Nephron progenitor cell (in vitro differentiated cells): ENCODE data around the gene TMEM40.

Experiments
- DNase-seq: peaks from one replicate; pipeline ENCODE4 v3.0.0; 2021
- H3K27ac Mint-ChIP-seq: 2 replicates; pipeline ENCODE4 v1.8.0; 2021; ENCODE audit warnings: mild to moderate bottlenecking, moderate library complexity, mixed read lengths
- H3K27me3 Mint-ChIP-seq: 2 replicates; pipeline ENCODE4 v1.8.0; 2021; ENCODE audit warnings: mild to moderate bottlenecking, low read depth, mixed read lengths; ENCODE audit not compliant: poor library complexity
- H3K36me3 Mint-ChIP-seq: 2 replicates; pipeline ENCODE4 v1.8.0; 2021; ENCODE audit warnings: low read depth, mixed read lengths
- H3K4me1 Mint-ChIP-seq: 2 replicates; pipeline ENCODE4 v1.8.0; 2021; ENCODE audit warnings: mixed read lengths
- H3K4me3 Mint-ChIP-seq: 2 replicates; pipeline ENCODE4 v1.8.0; 2021; ENCODE audit warnings: mild to moderate bottlenecking, moderate library complexity, mixed read lengths
- H3K9me3 Mint-ChIP-seq: 2 replicates; pipeline ENCODE4 v1.8.0; 2021; ENCODE audit warnings: mild to moderate bottlenecking, moderate library complexity, mixed read lengths
- TF ChIP-seq, protein P1 (sequence below): fragments of 200-600 bp; sonication (generic); IDR thresholded peaks from 2 replicates; pipeline ENCODE4 v1.5.0; 2021; ENCODE audit warnings: antibody characterized with exemption

Gene TMEM40

GRCh38 chr3:12756175-12756574, 2.9 kb downstream of the TMEM40 start:
- no peak overlapping the region for H3K27ac Mint-ChIP-seq
- TF ChIP-seq, protein P1, sequence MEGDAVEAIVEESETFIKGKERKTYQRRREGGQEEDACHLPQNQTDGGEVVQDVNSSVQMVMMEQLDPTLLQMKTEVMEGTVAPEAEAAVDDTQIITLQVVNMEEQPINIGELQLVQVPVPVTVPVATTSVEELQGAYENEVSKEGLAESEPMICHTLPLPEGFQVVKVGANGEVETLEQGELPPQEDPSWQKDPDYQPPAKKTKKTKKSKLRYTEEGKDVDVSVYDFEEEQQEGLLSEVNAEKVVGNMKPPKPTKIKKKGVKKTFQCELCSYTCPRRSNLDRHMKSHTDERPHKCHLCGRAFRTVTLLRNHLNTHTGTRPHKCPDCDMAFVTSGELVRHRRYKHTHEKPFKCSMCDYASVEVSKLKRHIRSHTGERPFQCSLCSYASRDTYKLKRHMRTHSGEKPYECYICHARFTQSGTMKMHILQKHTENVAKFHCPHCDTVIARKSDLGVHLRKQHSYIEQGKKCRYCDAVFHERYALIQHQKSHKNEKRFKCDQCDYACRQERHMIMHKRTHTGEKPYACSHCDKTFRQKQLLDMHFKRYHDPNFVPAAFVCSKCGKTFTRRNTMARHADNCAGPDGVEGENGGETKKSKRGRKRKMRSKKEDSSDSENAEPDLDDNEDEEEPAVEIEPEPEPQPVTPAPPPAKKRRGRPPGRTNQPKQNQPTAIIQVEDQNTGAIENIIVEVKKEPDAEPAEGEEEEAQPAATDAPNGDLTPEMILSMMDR: no peak
- H3K9me3 Mint-ChIP-seq: no peaks in the 10 kb centered on the region
- no peak overlapping the region for H3K4me3 Mint-ChIP-seq
- H3K36me3 Mint-ChIP-seq: no peaks in the 10 kb centered on the region
- peaks cover 25% of the 10 kb centered on the region for H3K4me1 Mint-ChIP-seq
- H3K27me3 Mint-ChIP-seq: peaks cover 12% of the 10 kb centered on the region
- no peak for DNase-seq

GRCh38 chr3:12755754-12756153, 3.3 kb downstream of the TMEM40 start:
- H3K4me1 Mint-ChIP-seq: peaks cover 25% of the 10 kb centered on the region
- H3K36me3 Mint-ChIP-seq: no peaks in the 10 kb centered on the region
- peaks cover 12% of the 10 kb centered on the region for H3K27me3 Mint-ChIP-seq
- DNase-seq: no peak
- H3K9me3 Mint-ChIP-seq: no peaks in the 10 kb centered on the region
- H3K4me3 Mint-ChIP-seq: no peak overlapping the region
- TF ChIP-seq, protein P1: no peak
- no peak overlapping the region for H3K27ac Mint-ChIP-seq

DNA sequence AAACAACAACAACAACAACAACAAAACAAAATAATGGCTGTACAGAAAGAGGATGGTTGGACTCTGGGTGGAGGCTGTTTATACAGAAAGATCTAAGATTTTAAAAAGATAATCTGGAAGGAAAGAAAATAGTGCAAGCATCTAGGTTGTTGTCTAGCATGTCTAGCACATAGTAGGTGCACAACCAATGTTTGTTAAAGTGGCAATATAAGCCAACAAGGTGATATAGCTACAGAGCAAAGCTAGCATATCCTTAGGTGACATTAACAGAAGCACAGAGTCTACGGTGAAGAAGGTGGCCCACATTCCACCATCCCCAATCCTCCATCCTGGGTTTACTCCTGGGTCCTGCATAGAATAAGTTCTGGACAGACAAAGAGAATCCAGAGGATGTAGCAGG, 4.7 kb downstream of the TMEM40 start:
- no peaks in the 10 kb centered on the region for H3K36me3 Mint-ChIP-seq
- no peak overlapping the region for H3K4me3 Mint-ChIP-seq
- no peak for DNase-seq
- H3K27me3 Mint-ChIP-seq: peaks cover 16% of the 10 kb centered on the region
- peaks cover 12% of the 10 kb centered on the region for H3K4me1 Mint-ChIP-seq
- no peaks in the 10 kb centered on the region for H3K9me3 Mint-ChIP-seq
- TF ChIP-seq, protein P1: no peak
- H3K27ac Mint-ChIP-seq: no peak overlapping the region

DNA sequence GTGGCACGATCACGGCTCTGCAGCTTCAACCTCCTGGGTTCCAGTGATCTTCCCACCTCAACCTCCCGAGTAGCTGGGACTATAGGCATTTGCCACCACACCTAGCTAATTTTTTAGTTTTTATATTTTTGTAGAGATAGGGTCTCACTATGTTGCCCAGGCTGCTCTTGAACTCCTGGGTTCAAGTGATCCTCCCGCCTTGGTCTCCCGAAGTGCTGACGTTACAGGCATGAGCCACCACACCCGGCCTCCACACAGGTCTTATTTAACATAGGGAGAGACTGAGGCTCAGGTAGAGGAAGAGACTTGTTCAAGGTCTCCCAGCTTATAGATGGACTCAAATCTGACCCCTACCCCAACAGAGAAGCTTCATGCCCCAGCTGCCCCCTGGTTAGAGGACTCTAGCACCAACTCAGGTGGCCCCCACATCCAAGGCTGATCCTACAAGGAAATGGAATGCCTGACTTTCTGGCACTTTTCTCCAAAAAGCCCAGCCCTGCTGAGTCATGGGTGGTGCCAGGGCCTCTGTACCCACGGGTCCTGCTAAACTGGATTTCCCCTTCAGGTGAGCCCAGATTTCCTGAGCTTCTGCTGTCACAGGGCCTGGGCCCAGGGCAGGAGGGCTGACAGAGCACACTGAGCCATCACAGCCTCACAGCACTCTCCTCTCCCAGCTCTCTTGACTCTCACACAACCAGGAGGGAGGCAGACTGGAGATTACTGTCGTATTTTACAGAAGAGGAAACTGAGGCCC, 5.6 kb downstream of the TMEM40 start:
- DNase-seq: no peak
- Mint-ChIP-seq H3K4me1 (peaks cover 9% of the 10 kb centered on the region), H3K27ac (no peak overlapping the region), H3K9me3 (no peaks in the 10 kb centered on the region), H3K36me3 (no peaks in the 10 kb centered on the region), H3K27me3 (peaks cover 16% of the 10 kb centered on the region), H3K4me3 (no peak overlapping the region)
- TF ChIP-seq, protein P1: no peak

- Mint-ChIP-seq H3K4me1 (peaks cover 5% of the 10 kb centered on the region), H3K4me3 (no peak overlapping the region), H3K27ac (no peak overlapping the region), H3K27me3 (peaks cover 16% of the 10 kb centered on the region), H3K9me3 (no peaks in the 10 kb centered on the region), H3K36me3 (no peaks in the 10 kb centered on the region)
- TF ChIP-seq, protein P1: no peak
- no peak for DNase-seq
Measured at GRCh38 chr3:12752809-12753208, 6.2 kb downstream of the TMEM40 start.

GRCh38 chr3:12752102-12752501, 7.0 kb downstream of the TMEM40 start:
- H3K9me3 Mint-ChIP-seq: no peaks in the 10 kb centered on the region
- H3K4me1 Mint-ChIP-seq: peaks cover 5% of the 10 kb centered on the region
- no peak overlapping the region for H3K27ac Mint-ChIP-seq
- DNase-seq: no peak
- no peak overlapping the region for H3K4me3 Mint-ChIP-seq
- peaks cover 16% of the 10 kb centered on the region for H3K27me3 Mint-ChIP-seq
- H3K36me3 Mint-ChIP-seq: no peaks in the 10 kb centered on the region
- TF ChIP-seq, protein P1: no peak
